ENCODE measurements around the gene AGFG2. TPM values are rescaled to one million over a fixed set of nuclear protein-coding genes. Genes with fewer than 3 reads are reported as not detected.
A peak's percentile ranks its signal among the peaks of the same experiment; 100 is the strongest.

AGFG2 gene
- total and polyA plus RNA-seq, 10 of the 15 experiments (the other 5 are each of a cell fraction or from before 2014, with no cell fraction given) = 0.90 to 71.5 (median 25.4) TPM

DNA sequence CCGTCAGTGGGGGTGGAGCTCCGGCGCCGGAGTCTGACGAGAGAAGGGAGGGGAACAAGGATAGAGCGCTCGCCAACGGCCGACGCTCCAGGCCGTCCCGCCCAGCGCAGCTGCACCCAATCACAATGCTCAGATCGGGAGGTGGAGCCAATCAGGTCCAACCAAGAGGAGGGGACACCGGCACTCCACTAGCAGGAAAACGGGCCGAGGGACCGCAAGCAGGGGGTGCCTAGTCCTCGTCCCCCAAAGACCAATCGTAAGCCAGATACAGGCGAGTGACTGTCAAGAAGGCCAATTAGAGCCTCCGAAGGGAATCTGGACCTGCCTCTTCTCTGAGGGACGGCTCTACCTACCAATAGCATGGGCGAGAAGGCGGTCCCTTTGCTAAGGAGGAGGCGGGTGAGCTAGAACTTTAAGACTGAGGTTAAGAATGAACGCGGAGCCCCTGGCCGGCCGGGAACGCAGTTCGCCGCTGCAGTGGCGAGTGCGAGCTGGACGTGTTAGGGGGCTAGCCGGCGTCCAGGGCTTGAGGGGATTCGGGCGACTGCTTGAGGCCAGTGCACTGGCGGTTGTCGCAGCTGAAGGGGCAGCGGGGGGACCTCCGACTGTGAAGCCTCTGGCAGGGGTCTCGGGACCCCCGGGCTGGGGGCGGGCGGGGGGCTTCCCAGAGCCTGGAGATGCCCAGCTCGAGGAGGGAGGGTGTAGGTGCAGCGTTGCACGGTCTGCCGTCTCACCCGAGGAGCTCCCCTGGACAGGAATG lies 47.4 kb downstream of the AGFG2 start, which contains the start of gene FBXO24 (continued):
- peak; percentile 23; the same call in 1 of the 2 replicates for TF ChIP-seq ZBTB33 (IDR thresholded peaks at IDR 0.05)
- TF ChIP-seq HSF1 (IDR thresholded peaks at IDR 0.05; ENCODE audit: low read depth, low read length) = 0 out of 2 replicates have a peak, but pooled peaks have one; percentile 73
- no peak for TF ChIP-seq CHD4 (IDR thresholded peaks at IDR 0.05)
- no peak for TF ChIP-seq JUNB (IDR thresholded peaks at IDR 0.05)
- no peak for TF ChIP-seq MTA3 (IDR thresholded peaks at IDR 0.05; ENCODE audit: borderline replicate concordance, low read length)
- peak; percentile 97 for TF ChIP-seq CHD2 (IDR thresholded peaks at IDR 0.05; ENCODE audit: borderline replicate concordance, low read depth, low read length)
- TF ChIP-seq GABPA (IDR thresholded peaks at IDR 0.05; ENCODE audit: low read depth) = 0 out of 2 replicates have a peak, but pooled peaks have one; percentile 44
- no peak for TF ChIP-seq RBBP5 (conservative IDR thresholded peaks at IDR 0.05)
- no peak for TF ChIP-seq CTCF (IDR thresholded peaks at IDR 0.05 in 2 of 3, conservative IDR thresholded peaks at IDR 0.05 in 1 of 3; ENCODE audit: control insufficient read depth in 2 of 3, extremely low read depth in 1 of 3, insufficient read depth in 1 of 3, low read depth in 3 of 3, low read length in 3 of 3)
- TF ChIP-seq SMC3 (IDR thresholded peaks at IDR 0.05; ENCODE audit: borderline replicate concordance, low read length) = no peak
- TF ChIP-seq BRCA1 (IDR thresholded peaks at IDR 0.05; ENCODE audit: low read depth, low read length) = no peak
- TF ChIP-seq NBN (IDR thresholded peaks at IDR 0.05) = no peak; the same call in 1 of the 2 replicates
- no peak for TF ChIP-seq E2F4 (IDR thresholded peaks at IDR 0.05; ENCODE audit: low read depth, low read length)
- TF ChIP-seq NFXL1 (IDR thresholded peaks at IDR 0.05; ENCODE audit: borderline replicate concordance) = no peak
- TF ChIP-seq DPF2 (IDR thresholded peaks at IDR 0.05) = peak; percentile 100
- TF ChIP-seq FOXK2 (IDR thresholded peaks at IDR 0.05) = peak; percentile 86
- TF ChIP-seq, protein P1, sequence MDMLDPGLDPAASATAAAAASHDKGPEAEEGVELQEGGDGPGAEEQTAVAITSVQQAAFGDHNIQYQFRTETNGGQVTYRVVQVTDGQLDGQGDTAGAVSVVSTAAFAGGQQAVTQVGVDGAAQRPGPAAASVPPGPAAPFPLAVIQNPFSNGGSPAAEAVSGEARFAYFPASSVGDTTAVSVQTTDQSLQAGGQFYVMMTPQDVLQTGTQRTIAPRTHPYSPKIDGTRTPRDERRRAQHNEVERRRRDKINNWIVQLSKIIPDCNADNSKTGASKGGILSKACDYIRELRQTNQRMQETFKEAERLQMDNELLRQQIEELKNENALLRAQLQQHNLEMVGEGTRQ (IDR thresholded peaks at IDR 0.05; ENCODE audit: borderline replicate concordance, low read depth, low read length) = no peak; the same call in 1 of the 2 replicates
- TF ChIP-seq SIX5 (IDR thresholded peaks at IDR 0.05; ENCODE audit: low read depth, low read length, severe bottlenecking) = peak; percentile 22
- TF ChIP-seq, protein P2, sequence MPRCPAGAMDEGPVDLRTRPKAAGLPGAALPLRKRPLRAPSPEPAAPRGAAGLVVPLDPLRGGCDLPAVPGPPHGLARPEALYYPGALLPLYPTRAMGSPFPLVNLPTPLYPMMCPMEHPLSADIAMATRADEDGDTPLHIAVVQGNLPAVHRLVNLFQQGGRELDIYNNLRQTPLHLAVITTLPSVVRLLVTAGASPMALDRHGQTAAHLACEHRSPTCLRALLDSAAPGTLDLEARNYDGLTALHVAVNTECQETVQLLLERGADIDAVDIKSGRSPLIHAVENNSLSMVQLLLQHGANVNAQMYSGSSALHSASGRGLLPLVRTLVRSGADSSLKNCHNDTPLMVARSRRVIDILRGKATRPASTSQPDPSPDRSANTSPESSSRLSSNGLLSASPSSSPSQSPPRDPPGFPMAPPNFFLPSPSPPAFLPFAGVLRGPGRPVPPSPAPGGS (IDR thresholded peaks at IDR 0.05; ENCODE audit: borderline replicate concordance, insufficient read depth, low read depth, low read length, poor library complexity, severe bottlenecking) = no peak
- peak; percentile 12 for TF ChIP-seq RELA (IDR thresholded peaks at IDR 0.05; ENCODE audit: borderline replicate concordance, partially characterized antibody)
- TF ChIP-seq IRF4 (IDR thresholded peaks at IDR 0.05; ENCODE audit: low read depth, low read length) = no peak
- no peak for TF ChIP-seq BMI1 (IDR thresholded peaks at IDR 0.05; ENCODE audit: borderline replicate concordance)

All from GM12878 (cell line).